HG03196 (cell line): ENCODE measurements around the gene CCDC102B.
A peak's percentile ranks its signal among the peaks of the same experiment; 100 is the strongest.
"Not testable (repeated sequence)": the region's sequence is repeated elsewhere in the genome, so short reads cannot be mapped to it uniquely, and the experiment has no call there.

ENCODE experiments used
- ATAC-seq: cut with Tn5 transposase; IDR thresholded peaks from one replicate; pipeline ENCODE4 v1.9.1; 2021; ENCODE audit not compliant: unreplicated experiment

The CCDC102B gene

DNA sequence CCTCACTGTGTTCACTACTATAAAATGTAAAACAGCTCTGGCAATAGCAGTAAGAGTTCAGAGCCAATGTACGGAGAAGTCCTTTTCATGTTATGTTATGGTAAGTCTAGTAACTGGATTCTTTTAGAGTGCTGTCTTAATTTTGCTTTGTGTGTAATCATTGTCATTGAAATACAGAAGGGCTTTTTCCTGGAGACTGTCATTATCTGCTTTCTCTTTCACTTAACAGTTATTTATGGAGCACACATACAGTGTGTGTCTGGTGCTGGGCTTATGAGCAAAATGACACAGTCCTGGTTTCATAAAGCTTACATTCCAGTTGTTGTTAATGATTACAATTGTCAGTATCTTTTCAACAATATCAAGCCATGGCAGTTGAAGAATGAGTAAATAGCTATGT is 95.5 kb downstream of the CCDC102B start:
- no peak for ATAC-seq

GRCh38 chr18:68897286-68897685 is 99.4 kb downstream of the CCDC102B start:
- ATAC-seq, result no peak

- no peak for ATAC-seq
These were observed 111.7 kb downstream of the CCDC102B start for GRCh38 chr18:68909579-68909978.

DNA sequence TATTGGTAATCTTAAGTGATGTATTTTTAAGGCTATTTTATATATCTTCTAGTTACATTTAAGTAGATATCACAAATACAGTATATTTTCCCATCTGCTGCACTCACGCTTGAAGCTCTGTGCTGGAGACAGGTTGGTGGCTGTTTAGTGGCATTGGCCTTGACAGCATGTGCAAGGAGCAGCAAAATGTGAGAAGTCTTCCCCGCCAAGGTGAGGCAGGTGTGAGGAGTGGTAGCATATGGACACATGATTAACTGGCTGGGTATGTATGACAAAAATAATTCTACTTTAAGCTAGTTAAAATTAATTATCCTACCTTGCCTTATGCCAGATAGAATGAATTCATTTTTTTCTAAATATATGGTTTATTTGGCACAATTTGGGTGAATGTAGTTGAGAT is 117.2 kb downstream of the CCDC102B start:
- no peak for ATAC-seq

DNA sequence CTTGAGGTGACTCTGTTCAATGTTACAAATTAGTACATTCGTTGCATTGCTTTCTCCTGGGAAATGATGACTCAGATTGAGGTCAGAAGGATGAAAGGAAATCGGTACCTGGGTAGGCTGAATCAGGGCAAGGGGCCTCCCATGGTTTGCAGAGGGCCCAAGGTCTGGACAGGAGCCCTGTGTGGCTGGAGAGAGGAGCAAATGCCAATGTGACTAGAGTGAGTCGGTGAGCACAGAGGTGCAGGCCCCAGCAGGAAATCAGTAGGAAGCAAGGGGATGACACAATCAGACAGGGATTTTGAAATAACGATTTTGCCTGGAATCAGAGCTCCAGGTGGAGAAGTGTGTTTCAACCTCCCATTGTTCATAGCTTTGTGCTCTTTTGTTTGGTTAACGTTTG is 118.9 kb downstream of the CCDC102B start:
- ATAC-seq, result no peak

DNA sequence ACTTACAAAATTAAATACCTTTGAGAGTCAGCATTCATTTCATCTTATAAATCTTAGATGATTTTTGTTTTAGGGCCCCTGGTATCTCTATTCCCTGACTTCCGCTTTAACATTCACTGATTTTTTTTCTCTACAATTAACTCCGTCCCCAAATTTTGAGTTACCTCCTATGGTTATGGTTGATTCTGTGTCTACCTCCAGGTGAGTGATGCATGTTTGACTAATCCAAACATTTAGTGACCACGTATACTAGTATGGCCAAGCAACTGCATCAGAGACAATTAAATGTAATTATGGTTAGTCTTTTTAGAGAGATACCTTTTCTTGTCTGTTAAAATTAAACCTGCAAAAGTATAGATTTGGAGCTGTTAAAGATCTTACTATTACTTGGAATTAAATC is 120.3 kb downstream of the CCDC102B start:
- no peak for ATAC-seq

DNA sequence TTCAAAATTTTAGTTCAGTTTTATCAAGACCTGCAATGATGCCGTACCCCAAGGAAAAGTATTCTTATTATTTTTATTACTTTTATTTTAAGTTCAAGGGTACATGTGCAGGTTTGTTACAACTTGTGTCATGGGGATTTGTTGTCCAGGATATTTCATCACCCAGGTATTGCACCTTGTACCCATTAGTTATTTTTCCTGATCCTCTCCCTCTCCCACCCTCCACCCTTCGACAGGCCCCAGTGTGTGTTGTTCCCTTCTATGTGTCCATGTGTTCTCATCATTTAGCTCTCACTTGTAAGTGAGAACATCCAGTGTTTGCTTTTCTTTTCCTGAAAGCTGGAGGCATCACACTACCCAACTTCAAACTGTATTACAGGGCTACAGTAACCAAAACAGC is 122.0 kb downstream of the CCDC102B start:
- ATAC-seq, result no peak

DNA sequence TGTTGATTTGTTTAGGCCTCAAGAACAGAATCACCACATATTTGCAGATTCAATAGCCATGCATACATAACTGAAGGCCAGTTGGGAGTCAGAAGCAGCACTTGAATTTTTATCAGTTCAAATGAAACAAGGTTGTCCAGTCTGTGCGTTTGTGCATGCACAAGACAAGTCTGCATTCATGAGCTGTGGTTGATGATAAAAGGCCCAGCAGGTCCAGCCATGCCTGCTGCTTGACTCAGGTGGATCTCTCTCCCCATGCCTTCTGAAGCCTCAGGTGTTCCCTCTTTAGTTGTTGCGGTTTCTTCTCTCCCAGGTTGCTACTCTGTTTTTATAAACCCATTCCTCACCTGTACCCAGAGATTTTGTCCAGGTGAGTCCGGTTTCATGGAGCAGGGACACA is 124.5 kb downstream of the CCDC102B start:
- ATAC-seq, result no peak

GRCh38 chr18:68925268-68925667 is 127.4 kb downstream of the CCDC102B start:
- ATAC-seq, result peak; percentile 88

- ATAC-seq, result no peak
These were observed 131.1 kb downstream of the CCDC102B start for GRCh38 chr18:68928762-68929675.

GRCh38 chr18:68935686-68936085 is 137.8 kb downstream of the CCDC102B start:
- no peak for ATAC-seq

GRCh38 chr18:68937029-68937599 is 139.2 kb downstream of the CCDC102B start:
- ATAC-seq, result peak; percentile 43

GRCh38 chr18:68940039-68940438 is 142.2 kb downstream of the CCDC102B start:
- ATAC-seq, result no peak

DNA sequence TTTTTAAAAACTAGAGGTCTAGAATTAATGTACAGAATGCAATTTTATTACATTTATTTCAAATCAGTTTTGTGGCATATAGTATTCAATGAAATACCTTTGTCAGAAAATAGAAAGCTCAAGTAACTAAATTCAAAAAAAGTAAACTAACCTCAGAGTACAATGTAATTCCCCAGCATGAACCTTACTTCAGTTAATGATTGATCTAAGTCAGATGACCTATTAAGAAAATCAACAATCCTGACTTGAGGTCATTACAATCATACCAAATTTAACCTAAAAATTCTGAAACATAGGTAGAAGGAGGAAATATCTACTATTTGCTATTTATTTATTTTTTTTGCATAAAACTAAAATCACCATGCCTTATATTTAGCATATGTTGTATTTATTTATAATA is 142.9 kb downstream of the CCDC102B start:
- ATAC-seq, result no peak

DNA sequence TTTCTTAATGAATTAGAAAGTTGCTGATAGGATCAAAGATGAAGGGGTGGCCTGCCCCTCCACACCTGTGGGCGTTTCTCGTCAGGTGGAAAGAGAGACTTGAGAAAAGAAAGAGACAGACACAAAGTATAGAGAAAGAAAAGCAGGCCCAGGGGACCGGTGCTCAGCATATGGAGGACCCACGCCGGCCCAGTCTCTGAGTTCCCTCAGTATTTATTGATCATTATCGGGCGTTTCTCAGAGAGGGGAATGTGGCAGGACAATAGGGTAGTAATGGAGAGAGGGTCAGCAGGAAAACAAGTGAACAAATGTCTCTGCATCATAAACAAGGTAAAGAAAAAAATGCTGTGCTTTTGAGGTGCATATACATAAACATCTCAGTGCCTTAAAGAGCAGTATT is 144.3 kb downstream of the CCDC102B start:
- no peak for ATAC-seq

DNA sequence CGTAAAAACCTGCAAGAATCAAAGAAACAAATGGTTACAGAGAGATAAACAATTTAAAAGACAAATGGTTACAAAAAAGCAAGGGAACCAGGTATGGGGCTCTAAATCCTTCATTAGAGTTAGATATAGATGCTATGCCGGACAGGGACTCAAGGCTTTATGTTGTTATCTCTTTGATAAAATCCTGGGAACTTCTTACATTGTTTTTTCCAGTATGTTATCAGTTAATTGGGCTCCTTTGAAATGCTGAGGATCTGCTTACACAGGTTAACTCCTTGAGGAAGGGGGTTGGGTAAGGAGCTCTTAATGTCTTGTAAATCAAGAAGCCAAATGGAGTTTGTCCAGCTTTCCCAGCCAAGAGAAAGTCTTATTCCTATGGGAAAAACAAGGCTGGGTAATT is 146.0 kb downstream of the CCDC102B start:
- ATAC-seq, result not testable (repeated sequence)

DNA sequence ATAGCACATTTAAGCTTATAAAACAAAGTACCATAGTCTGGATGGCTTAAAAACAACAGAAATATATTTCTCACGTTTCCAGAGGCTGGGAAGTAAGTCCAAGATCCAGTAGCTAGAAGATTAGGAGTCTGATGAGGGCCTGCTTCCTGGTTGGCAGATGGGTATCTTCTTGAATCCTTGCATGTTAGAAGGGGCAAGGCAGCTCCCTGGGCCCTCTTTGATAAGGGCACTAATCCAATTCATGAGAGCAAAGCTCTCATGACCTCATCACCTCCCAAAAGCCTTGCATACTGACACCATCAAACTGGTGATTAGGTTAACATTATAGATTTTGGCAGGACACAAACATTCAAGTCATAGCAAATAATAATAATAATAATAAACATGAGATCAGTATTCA is 146.4 kb downstream of the CCDC102B start:
- ATAC-seq, result no peak

DNA sequence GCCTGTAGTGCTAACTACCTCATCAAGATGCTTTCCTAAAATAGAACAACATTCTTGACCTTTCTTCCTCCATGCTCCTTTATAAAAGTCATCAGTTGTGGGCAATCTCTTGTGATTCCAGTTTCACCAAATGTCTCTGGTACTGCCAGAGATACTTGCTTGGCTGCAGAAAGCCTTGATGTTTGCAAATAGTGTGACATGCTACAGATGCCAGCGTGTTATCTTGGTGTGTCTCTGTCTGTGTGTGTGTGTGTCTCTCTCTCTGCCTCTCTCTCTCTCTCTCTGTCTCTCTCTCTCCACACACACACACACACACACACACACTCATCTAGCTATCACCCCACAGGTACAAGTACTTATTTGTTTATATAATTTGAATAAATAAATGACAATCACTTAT is 146.9 kb downstream of the CCDC102B start:
- ATAC-seq, result no peak

DNA sequence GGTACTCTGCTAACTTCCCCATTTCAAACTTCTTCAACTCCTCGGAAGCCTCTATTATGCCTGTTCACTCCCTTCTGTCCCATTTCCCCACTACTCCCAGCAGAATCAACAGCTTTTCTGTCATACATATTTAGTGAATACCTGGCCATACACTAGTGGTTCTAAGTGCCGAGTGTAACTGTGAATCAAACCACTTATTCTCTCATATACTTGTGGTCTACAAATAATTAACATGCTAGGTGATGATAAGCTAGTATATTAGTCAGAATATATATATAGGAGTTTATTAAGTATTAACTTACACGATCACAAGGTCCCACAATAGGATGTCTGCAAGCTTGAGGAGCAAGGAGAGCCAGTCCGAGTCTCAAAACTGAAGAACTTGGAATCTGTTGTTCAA is 150.7 kb downstream of the CCDC102B start:
- peak; percentile 64 for ATAC-seq

DNA sequence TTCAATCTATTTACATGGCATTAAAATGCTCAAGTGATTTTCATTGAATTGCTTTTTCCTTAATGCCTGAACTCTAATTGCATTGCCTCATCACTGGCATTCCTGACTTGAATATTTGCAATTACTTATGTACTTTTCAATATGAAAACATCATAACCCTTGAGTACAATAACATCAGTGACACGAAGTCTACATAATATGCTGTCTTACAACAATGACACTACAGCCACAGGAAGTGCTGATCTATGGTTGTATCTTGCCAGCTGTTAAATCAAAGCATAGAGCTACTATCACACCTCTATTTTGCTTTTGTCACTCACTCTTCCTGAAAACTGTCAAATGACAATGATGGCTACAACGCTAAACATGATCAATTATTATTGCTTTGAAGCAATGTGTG is 156.9 kb downstream of the CCDC102B start:
- no peak for ATAC-seq

- ATAC-seq, result no peak
These were observed 158.8 kb downstream of the CCDC102B start for GRCh38 chr18:68956650-68957049.

DNA sequence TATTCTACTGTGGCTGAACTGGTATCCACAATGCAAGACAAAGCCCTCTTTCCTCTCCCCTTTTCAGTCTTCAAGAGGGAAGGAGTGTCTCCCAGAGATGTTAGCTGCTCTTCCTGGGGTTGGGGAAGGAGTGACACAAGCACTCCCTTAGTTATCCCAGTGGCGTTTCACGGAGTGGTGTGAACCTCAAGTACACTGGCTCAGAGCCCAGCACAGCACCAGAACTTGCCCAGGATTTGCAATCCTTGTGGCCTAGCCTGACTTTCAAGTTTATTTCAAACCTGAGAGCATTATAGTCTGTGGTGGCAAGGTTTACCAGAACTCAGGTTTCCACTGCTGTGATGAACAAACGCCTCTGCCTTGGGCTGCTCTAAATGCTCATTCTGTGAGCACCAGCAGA is 162.5 kb downstream of the CCDC102B start:
- no peak for ATAC-seq

- no peak for ATAC-seq
These were observed 164.7 kb downstream of the CCDC102B start for GRCh38 chr18:68962623-68963022.
